Measurements from ENCODE around the gene APBA1. TPM values are rescaled to one million over a fixed set of nuclear protein-coding genes. Genes with fewer than 3 reads are reported as not detected.

The APBA1 gene
- total and polyA plus RNA-seq, 10 donors, result 0.41 to 28.2 (median 13.8) TPM

DNA sequence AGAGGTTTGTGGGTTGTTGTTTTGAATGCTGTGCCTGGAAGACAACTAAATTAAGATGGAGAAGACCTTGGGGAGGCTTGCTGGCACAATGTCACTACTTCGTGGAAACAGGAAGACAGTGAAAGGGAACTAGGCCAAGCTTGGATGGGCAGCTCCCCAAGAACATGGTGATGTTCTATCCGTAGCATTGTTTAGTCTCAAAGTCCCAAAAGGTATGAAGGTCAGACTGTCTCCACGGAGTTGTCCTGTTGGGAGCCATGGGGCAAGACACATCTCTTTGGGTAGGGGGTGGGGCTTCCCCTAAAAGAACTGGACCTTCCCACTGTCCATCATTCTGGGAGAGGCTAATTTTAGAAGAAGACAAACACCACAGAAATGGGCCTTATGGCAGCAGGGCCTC, 206.7 kb downstream of the APBA1 start:
- no peak for DNase-seq
- Histone ChIP-seq H3K4me1 (no peaks in the 10 kb centered on the region), H3K27ac (no peak overlapping the region), H3K36me3 (peaks cover 0 to 12% (median 0%) of the 10 kb centered on the region in 6 donors), H3K27me3 (replicated peaks in 1 of 7) (no peaks in the 10 kb centered on the region), H3K9me3 (no peaks in the 10 kb centered on the region), H3K4me3 (no peak overlapping the region)
- 34 to 78% (median 51%) methylated on average over 3 of the region's 3 CpGs for WGBS, 5 donors
- intact Hi-C loops (cut with DNase I; ENCODE audit: low total_unique reads), result no loop called here
- TF ChIP-seq POLR2AphosphoS5 (IDR thresholded peaks at IDR 0.05), result no peak
- no peak for TF ChIP-seq POLR2A (IDR thresholded peaks at IDR 0.05)
- TF ChIP-seq CTCF (IDR thresholded peaks at IDR 0.05 in 8 of 11, conservative IDR thresholded peaks at IDR 0.05 in 3 of 11), result no peak

GRCh38 chr9:69463497-69464068, 208.6 kb downstream of the APBA1 start:
- WGBS, 5 donors, result 53 to 71% (median 61%) methylated on average over 11 of the region's 11 CpGs

GRCh38 chr9:69462394-69462793, 209.8 kb downstream of the APBA1 start:
- Histone ChIP-seq H3K4me1 (no peaks in the 10 kb centered on the region), H3K27me3 (replicated peaks in 1 of 7) (no peaks in the 10 kb centered on the region), H3K27ac (no peak overlapping the region), H3K36me3 (peaks cover 0 to 7% (median 0%) of the 10 kb centered on the region in 6 donors), H3K4me3 (no peak overlapping the region), H3K9me3 (no peaks in the 10 kb centered on the region)
- intact Hi-C loops (cut with DNase I; ENCODE audit: low total_unique reads), result no loop called here
- TF ChIP-seq POLR2A (IDR thresholded peaks at IDR 0.05) (no peak), CTCF (IDR thresholded peaks at IDR 0.05 in 8 of 11, conservative IDR thresholded peaks at IDR 0.05 in 3 of 11) (no peak), POLR2AphosphoS5 (IDR thresholded peaks at IDR 0.05) (no peak)
- no peak for DNase-seq
- 86 to 93% (median 88%) methylated on average over 4 of the region's 4 CpGs for WGBS, 5 donors

More at GRCh38 chr9:69463497-69464068, 208.6 kb downstream of the APBA1 start:
- DNase-seq, result no peak
- TF ChIP-seq POLR2A (IDR thresholded peaks at IDR 0.05), result no peak
- no peak for TF ChIP-seq CTCF (IDR thresholded peaks at IDR 0.05 in 8 of 11, conservative IDR thresholded peaks at IDR 0.05 in 3 of 11)
- no peak for TF ChIP-seq POLR2AphosphoS5 (IDR thresholded peaks at IDR 0.05)
- no peak overlapping the region for H3K4me3 ChIP-seq
- H3K27me3 ChIP-seq (replicated peaks in 1 of 7), result no peaks in the 10 kb centered on the region
- peaks cover 0 to 12% (median 0%) of the 10 kb centered on the region in 6 donors for H3K36me3 ChIP-seq
- intact Hi-C loops (cut with DNase I; ENCODE audit: low total_unique reads), result no loop called here
- no peaks in the 10 kb centered on the region for H3K9me3 ChIP-seq
- no peak overlapping the region for H3K27ac ChIP-seq
- no peaks in the 10 kb centered on the region for H3K4me1 ChIP-seq

DNA sequence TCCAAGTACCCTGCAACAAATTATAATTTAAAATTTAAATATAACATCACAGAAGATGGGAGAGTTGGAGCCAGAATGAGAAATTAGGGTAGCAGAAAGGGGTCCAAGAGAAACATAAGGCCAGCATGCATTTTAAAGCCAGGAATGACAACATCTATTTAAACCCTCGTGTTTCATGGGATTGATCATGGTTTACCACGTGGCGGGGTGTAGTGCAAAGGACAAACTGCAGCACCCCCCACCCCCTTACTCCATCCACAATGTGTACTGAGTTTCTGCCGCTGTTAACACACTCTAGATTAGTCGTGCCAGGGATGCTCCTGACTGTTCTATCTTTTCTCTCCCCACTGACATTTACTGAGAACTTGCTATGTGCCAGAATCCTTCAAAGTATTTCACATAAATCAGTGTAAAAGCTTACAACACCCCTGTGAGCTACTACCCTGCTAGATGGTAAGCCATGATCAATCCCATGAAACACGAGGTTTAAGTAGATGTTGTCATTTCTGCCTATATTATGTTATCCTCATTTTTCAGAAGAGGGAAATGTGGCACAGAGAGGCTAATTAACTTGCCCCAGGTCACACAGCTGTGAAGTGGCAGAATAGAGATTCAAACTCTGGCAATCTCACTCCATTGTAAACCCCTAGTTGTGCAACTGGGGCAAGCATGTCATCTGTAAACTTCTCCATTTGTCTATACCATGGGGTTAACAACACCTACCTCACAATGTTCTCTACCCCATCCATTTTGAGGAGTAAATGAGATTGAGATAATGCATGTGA, 210.9 kb downstream of the APBA1 start:
- no peaks in the 10 kb centered on the region for H3K4me1 ChIP-seq
- no peaks in the 10 kb centered on the region for H3K27me3 ChIP-seq (replicated peaks in 1 of 7)
- no peak for DNase-seq
- WGBS, 5 donors, result 77 to 85% (median 80%) methylated on average over 6 of the region's 6 CpGs
- H3K36me3 ChIP-seq, result peaks cover 0 to under 1% (median 0%) of the 10 kb centered on the region in 6 donors
- H3K27ac ChIP-seq, result no peak overlapping the region
- TF ChIP-seq CTCF (IDR thresholded peaks at IDR 0.05 in 8 of 11, conservative IDR thresholded peaks at IDR 0.05 in 3 of 11) (no peak), POLR2AphosphoS5 (IDR thresholded peaks at IDR 0.05) (no peak), POLR2A (IDR thresholded peaks at IDR 0.05) (no peak)
- no peak overlapping the region for H3K4me3 ChIP-seq
- no peaks in the 10 kb centered on the region for H3K9me3 ChIP-seq
- intact Hi-C loops (cut with DNase I; ENCODE audit: low total_unique reads), result no loop called here

Data from spleen (tissue), 11 donors.